Stomach (tissue), 4 donors: ENCODE measurements around the gene DNAJC17.

Experiments
- CTCF ChIP-seq, 7 experiments: fragments of 450-650 bp in 4 of 7; fragments of 200-600 bp in 3 of 7; sonication (generic) in 3 of 7; IDR thresholded peaks; one replicate each; pipeline ENCODE4 v1.5.1; 2016 to 2019; ENCODE audit warnings: antibody characterized with exemption in 7 of 7, control low read depth in 2 of 7, mild to moderate bottlenecking in 1 of 7
- POLR2A ChIP-seq, 4 donors: fragments of 450-650 bp; IDR thresholded peaks; one replicate each; pipeline ENCODE4 v1.6.1; 2016; ENCODE audit warnings: antibody characterized with exemption in 4 of 4, control low read depth in 2 of 4, mild to moderate bottlenecking in 1 of 4, moderate library complexity in 1 of 4

- TF ChIP-seq CTCF (IDR thresholded peaks at IDR 0.05) (no peak), POLR2A (IDR thresholded peaks at IDR 0.05) (no peak)
These were observed 42.6 kb downstream of the DNAJC17 start for GRCh38 chr15:40764629-40765103.
